Esophagus muscularis mucosa (tissue), 4 donors: ENCODE data around the gene CALHM5. TPM values are rescaled to one million over a fixed set of nuclear protein-coding genes. Genes with fewer than 3 reads are reported as not detected.

ENCODE experiments used
- DNase-seq: peaks from one replicate; pipeline ENCODE4 v3.0.0-alpha.2; 2017; ENCODE audit errors: extremely low spot score
- H3K27ac ChIP-seq, 4 donors: fragments of 200-600 bp; sonication (generic); replicated peaks in 1 of 4; 1 replicate in 3 of 4; 2 replicates in 1 of 4; pipeline ENCODE4 v1.5.1; 2016 to 2019; ENCODE audit warnings: mild to moderate bottlenecking in 1 of 4
- H3K27me3 ChIP-seq, 4 donors: fragments of 200-600 bp; sonication (generic); one replicate each; pipeline versions ENCODE4 v1.5.1 to v1.6.0; 2016 to 2019
- H3K36me3 ChIP-seq, 4 donors: fragments of 200-600 bp; sonication (generic); one replicate each; pipeline ENCODE4 v1.5.1; 2016 to 2019
- H3K4me1 ChIP-seq, 4 donors: fragments of 200-600 bp; sonication (generic); one replicate each; pipeline ENCODE4 v1.5.1; 2016 to 2019
- H3K4me3 ChIP-seq, 4 donors: fragments of 200-600 bp; sonication (generic); 1 replicate in 2 of 4; 2 replicates in 2 of 4; pipeline ENCODE4 v1.5.1; 2016 to 2019; ENCODE audit warnings: mild to moderate bottlenecking in 4 of 4, moderate library complexity in 1 of 4
- H3K9me3 ChIP-seq, 4 donors: fragments of 200-600 bp; sonication (generic); 1 replicate in 3 of 4; 2 replicates in 1 of 4; pipeline ENCODE4 v1.5.1; 2016 to 2019
- EP300 ChIP-seq: sonication (generic); formaldehyde crosslinking; IDR thresholded peaks from one replicate; pipeline ENCODE4 v1.6.1; 2017; ENCODE audit warnings: antibody characterized with exemption
- POLR2A ChIP-seq: fragments of 450-650 bp; IDR thresholded peaks from one replicate; pipeline ENCODE4 v1.6.1; 2017; ENCODE audit warnings: antibody characterized with exemption, moderate library complexity, mild to moderate bottlenecking, low read depth
- POLR2AphosphoS5 ChIP-seq, 2 donors: sonication (generic); formaldehyde crosslinking; IDR thresholded peaks; one replicate each; pipeline ENCODE4 v1.6.1; 2017; ENCODE audit warnings: antibody characterized with exemption in 2 of 2
- WGBS: methylation state at CpG from one replicate; pipeline ENCODE4 v1.1.5; 2018; 5-methylcytosine and 5-hydroxymethylcytosine counted together
- intact Hi-C: fragments of 100-400 bp; cut with DNase I; formaldehyde crosslinking; loops from one replicate; pipeline ENCODE4 v1.15.1; 2023
- total RNA-seq, 4 donors: library from RNA; depleted of rRNA; stranded (reverse); fragments of >200 nt; gene quantifications; one replicate each; pipeline versions ENCODE4 v1.1.0 to v1.2.1, GENCODE V29; 2016
- TF ChIP-seq, protein P1 (sequence below), 3 experiments: fragments of 200-600 bp in 2 of 3; fragments of 450-650 bp in 1 of 3; sonication (generic) in 2 of 3; IDR thresholded peaks; one replicate each; pipeline ENCODE4 v1.5.1; 2017 to 2019; ENCODE audit warnings: antibody characterized with exemption in 3 of 3, mild to moderate bottlenecking in 2 of 3, moderate library complexity in 1 of 3

The CALHM5 gene
- total RNA-seq, 4 donors from 2014 or later = 2.0 to 4.2 (median 3.3) TPM

DNA sequence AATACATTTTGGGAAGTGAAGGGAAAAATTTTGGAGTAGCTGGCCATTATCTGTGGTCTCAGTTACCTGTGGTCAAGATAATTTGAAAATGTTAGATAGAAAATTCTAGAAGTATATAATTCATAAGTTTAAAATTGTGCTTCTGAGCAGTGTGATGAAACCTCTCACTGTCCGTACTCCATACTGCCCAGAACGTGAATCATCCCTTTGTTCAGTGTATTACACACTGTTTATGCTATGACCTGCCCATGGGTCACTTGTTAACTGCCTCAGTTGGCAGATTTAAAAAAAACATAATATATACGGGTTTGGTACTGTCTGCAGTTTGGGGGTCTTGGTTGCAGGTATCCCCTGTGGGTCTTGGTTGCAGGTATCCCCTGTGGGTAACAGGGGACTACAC lies 4.1 kb upstream of the CALHM5 start:
- H3K27me3 ChIP-seq = no peaks in the 10 kb centered on the region
- DNase-seq = no peak
- H3K4me1 ChIP-seq = peaks cover 0 to 7% (median 1%) of the 10 kb centered on the region in 4 donors
- no peaks in the 10 kb centered on the region for H3K36me3 ChIP-seq
- TF ChIP-seq POLR2AphosphoS5 (IDR thresholded peaks at IDR 0.05) = no peak
- TF ChIP-seq, protein P1, sequence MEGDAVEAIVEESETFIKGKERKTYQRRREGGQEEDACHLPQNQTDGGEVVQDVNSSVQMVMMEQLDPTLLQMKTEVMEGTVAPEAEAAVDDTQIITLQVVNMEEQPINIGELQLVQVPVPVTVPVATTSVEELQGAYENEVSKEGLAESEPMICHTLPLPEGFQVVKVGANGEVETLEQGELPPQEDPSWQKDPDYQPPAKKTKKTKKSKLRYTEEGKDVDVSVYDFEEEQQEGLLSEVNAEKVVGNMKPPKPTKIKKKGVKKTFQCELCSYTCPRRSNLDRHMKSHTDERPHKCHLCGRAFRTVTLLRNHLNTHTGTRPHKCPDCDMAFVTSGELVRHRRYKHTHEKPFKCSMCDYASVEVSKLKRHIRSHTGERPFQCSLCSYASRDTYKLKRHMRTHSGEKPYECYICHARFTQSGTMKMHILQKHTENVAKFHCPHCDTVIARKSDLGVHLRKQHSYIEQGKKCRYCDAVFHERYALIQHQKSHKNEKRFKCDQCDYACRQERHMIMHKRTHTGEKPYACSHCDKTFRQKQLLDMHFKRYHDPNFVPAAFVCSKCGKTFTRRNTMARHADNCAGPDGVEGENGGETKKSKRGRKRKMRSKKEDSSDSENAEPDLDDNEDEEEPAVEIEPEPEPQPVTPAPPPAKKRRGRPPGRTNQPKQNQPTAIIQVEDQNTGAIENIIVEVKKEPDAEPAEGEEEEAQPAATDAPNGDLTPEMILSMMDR (IDR thresholded peaks at IDR 0.05) = no peak
- TF ChIP-seq POLR2A = no peak
- TF ChIP-seq EP300 = no peak
- intact Hi-C loops = no loop called here
- no peak overlapping the region for H3K27ac ChIP-seq
- peaks cover 0 to 8% (median 0%) of the 10 kb centered on the region in 4 donors for H3K9me3 ChIP-seq
- 89% methylated on average over 3 of the region's 3 CpGs for WGBS
- H3K4me3 ChIP-seq = no peak overlapping the region

DNA sequence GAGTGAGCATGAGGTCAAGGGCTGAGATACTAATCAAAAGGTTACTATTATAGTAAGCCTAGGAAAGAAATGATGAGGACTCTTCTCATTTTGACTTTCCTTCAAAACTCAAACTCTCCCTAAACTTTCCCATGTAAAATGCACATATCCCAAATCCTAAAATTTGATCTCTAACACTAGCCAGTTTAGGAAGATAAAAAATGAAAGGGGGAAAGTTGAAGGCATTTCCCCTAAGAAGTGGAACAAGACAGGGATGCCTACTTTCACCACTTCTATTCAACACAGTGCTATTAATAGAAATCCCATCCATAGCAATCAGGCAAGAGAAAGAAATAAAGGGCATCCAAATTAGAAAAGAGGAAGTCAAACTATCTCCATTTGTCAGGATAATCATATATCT lies 2.9 kb upstream of the CALHM5 start:
- Histone ChIP-seq H3K4me3 (no peak overlapping the region), H3K4me1 (peaks cover 0 to 16% (median 13%) of the 10 kb centered on the region in 4 donors), H3K36me3 (no peaks in the 10 kb centered on the region), H3K9me3 (peaks cover 0 to 8% (median 0%) of the 10 kb centered on the region in 4 donors), H3K27me3 (no peaks in the 10 kb centered on the region), H3K27ac (no peak overlapping the region)
- TF ChIP-seq POLR2A = no peak
- TF ChIP-seq, protein P1 (IDR thresholded peaks at IDR 0.05) = no peak
- TF ChIP-seq POLR2AphosphoS5 (IDR thresholded peaks at IDR 0.05) = no peak
- TF ChIP-seq EP300 = no peak
- intact Hi-C loops = no loop called here
- no peak for DNase-seq

DNA sequence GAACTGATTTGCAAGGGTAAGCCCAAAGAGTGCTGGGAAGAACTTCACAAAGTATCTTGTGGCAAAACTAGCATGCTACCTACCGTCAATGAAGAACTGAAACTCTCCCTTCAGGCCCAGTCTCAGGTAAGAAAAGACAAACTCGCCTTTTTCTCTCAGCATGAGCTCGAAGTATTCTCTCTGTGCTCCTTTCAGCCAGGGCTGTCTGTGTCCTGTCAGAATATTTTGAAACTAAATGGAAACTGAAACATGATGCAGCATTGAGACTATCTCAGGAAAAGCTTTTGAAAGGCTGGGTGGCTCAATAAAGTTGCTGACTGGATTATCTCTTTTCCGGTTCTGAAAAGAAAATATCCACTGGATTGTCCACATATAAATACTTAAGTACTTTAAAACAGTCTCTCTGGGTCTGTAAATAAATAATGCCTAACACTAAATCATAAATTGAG lies 696 bp downstream of the CALHM5 start:
- intact Hi-C loops = no loop called here
- Histone ChIP-seq H3K4me3 (peak overlapping the region; percentile 40 to 62 (median 51)), H3K27ac (peak overlapping the region; percentile 75 to 86 (median 84))

DNA sequence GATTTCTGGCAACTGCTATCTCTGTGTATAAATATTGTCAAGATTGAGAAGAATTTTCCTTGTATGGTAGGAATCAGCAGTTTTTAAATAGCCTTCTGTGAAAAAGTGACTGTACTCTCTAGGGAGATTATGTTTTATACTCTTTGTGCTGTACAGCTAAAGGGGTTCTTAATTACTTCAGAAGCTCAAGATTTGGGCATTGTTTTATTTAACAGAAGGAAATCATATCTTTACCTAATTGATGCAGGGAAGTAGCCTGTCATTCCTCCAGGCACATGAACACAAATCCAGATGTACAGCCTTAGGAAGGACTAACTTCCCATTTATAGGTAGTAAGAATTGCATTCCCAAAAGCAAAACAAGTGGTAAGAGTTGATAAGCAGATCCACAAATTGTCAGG lies 1.3 kb downstream of the CALHM5 start:
- peak overlapping the region; percentile 75 to 86 (median 84) for H3K27ac ChIP-seq
- intact Hi-C loops = no loop called here
- no peak for DNase-seq
- peaks cover 0 to 8% (median 0%) of the 10 kb centered on the region in 4 donors for H3K9me3 ChIP-seq
- H3K36me3 ChIP-seq = peaks cover 0 to 21% (median 9%) of the 10 kb centered on the region in 4 donors
- H3K27me3 ChIP-seq = no peaks in the 10 kb centered on the region
- peak overlapping the region; percentile 40 to 62 (median 51) for H3K4me3 ChIP-seq
- H3K4me1 ChIP-seq = peaks cover 0 to 23% (median 17%) of the 10 kb centered on the region in 4 donors
- TF ChIP-seq POLR2AphosphoS5 (IDR thresholded peaks at IDR 0.05) = no peak
- no peak for TF ChIP-seq EP300
- TF ChIP-seq POLR2A = no peak
- TF ChIP-seq, protein P1 (IDR thresholded peaks at IDR 0.05) = no peak

More for the DNA sequence above, 696 bp downstream of the CALHM5 start:
- peaks cover 0 to 8% (median 0%) of the 10 kb centered on the region in 4 donors for H3K9me3 ChIP-seq
- DNase-seq = no peak
- peaks cover 0 to 18% (median 9%) of the 10 kb centered on the region in 4 donors for H3K36me3 ChIP-seq
- H3K4me1 ChIP-seq = peaks cover 0 to 23% (median 17%) of the 10 kb centered on the region in 4 donors
- 47% methylated on average over 4 of the region's 4 CpGs for WGBS
- no peaks in the 10 kb centered on the region for H3K27me3 ChIP-seq
- no peak for TF ChIP-seq POLR2AphosphoS5 (IDR thresholded peaks at IDR 0.05)
- TF ChIP-seq EP300 = no peak
- no peak for TF ChIP-seq POLR2A
- TF ChIP-seq, protein P1 (IDR thresholded peaks at IDR 0.05) = no peak
